Skeletal muscle tissue (tissue), 5 donors: ENCODE data around the gene PCYT1A. TPM values are rescaled to one million over a fixed set of nuclear protein-coding genes. Genes with fewer than 3 reads are reported as not detected.
A peak's percentile ranks its signal among the peaks of the same experiment; 100 is the strongest.
"Not testable (repeated sequence)": the region's sequence is repeated elsewhere in the genome, so short reads cannot be mapped to it uniquely, and the experiment has no call there.

Experiments used
- H3K27ac ChIP-seq: one replicate; pipeline ENCODE4 v1.7.0; 2013; ENCODE audit warnings: mild to moderate bottlenecking, low read depth, low read length, inconsistent platforms
- H3K27me3 ChIP-seq, 3 donors: one replicate each; pipeline ENCODE4 v1.7.0; 2013; ENCODE audit warnings: low read length in 3 of 3; ENCODE audit not compliant: control insufficient read depth in 3 of 3, insufficient read depth in 3 of 3
- H3K36me3 ChIP-seq, 3 donors: one replicate each; pipeline ENCODE4 v1.7.0; 2013; ENCODE audit warnings: low read length in 3 of 3; ENCODE audit not compliant: control insufficient read depth in 3 of 3, insufficient read depth in 3 of 3
- H3K4me1 ChIP-seq, 3 donors: one replicate each; pipeline ENCODE4 v1.7.0; 2013; ENCODE audit warnings: low read length in 3 of 3, mild to moderate bottlenecking in 3 of 3; ENCODE audit not compliant: control insufficient read depth in 3 of 3, insufficient read depth in 3 of 3
- H3K4me3 ChIP-seq, 3 donors: one replicate each; pipeline ENCODE4 v1.7.0; 2013; ENCODE audit warnings: low read length in 3 of 3
- H3K9ac ChIP-seq, 3 donors: one replicate each; pipeline ENCODE4 v1.7.0; 2013; ENCODE audit warnings: low read length in 3 of 3, mild to moderate bottlenecking in 3 of 3, moderate library complexity in 2 of 3, low read depth in 1 of 3
- H3K9me3 ChIP-seq, 3 donors: one replicate each; pipeline ENCODE4 v1.7.0; 2013; ENCODE audit warnings: low read length in 3 of 3; ENCODE audit not compliant: control insufficient read depth in 3 of 3
- small RNA-seq: library from RNA; depleted of rRNA; stranded (forward); fragments of <200 nt; gene quantifications from one replicate; pipeline ENCODE3, GENCODE V24; 2014
- total RNA-seq: library from RNA; depleted of rRNA; stranded (reverse); fragments of >200 nt; gene quantifications from one replicate; pipeline ENCODE4 v1.2.3, GENCODE V29; 2014
- donor health status: Osteomylitis.

The PCYT1A gene
- total RNA-seq, 1 donor from 2014 or later, result 35.0 TPM

- H3K4me3 ChIP-seq, result no peak overlapping the region
- H3K9me3 ChIP-seq, result no peaks in the 10 kb centered on the region
- peaks cover 11 to 19% (median 11%) of the 10 kb centered on the region in 3 donors for H3K4me1 ChIP-seq
- no peak overlapping the region for H3K27ac ChIP-seq
- H3K36me3 ChIP-seq, result no peaks in the 10 kb centered on the region
- no peaks in the 10 kb centered on the region for H3K27me3 ChIP-seq
- no peak overlapping the region for H3K9ac ChIP-seq
Measured at GRCh38 chr3:196184881-196185280, 102.6 kb downstream of the PCYT1A start.

GRCh38 chr3:196184169-196184432, 103.4 kb downstream of the PCYT1A start:
- not testable (repeated sequence) for H3K4me3 ChIP-seq, H3K9ac ChIP-seq, H3K27me3 ChIP-seq, H3K9me3 ChIP-seq, H3K27ac ChIP-seq, H3K36me3 ChIP-seq
- H3K4me1 ChIP-seq, result peaks cover 19 to 26% (median 19%) of the 10 kb centered on the region in 3 donors

- Histone ChIP-seq H3K9me3 (no peaks in the 10 kb centered on the region), H3K27me3 (no peaks in the 10 kb centered on the region), H3K27ac (no peak overlapping the region), H3K9ac (no peak overlapping the region), H3K4me3 (no peak overlapping the region), H3K4me1 (peaks cover 11 to 17% (median 15%) of the 10 kb centered on the region in 3 donors), H3K36me3 (no peaks in the 10 kb centered on the region)
Measured at GRCh38 chr3:196181127-196181546, 106.4 kb downstream of the PCYT1A start.

GRCh38 chr3:196180346-196180745, 107.2 kb downstream of the PCYT1A start:
- H3K9ac ChIP-seq, result peak overlapping the region in 2 of 3 donors; percentile 63 to 66
- peak overlapping the region; percentile 53 for H3K27ac ChIP-seq
- H3K4me3 ChIP-seq, result peak overlapping the region in 1 of 3 donors; percentile 46
- no peaks in the 10 kb centered on the region for H3K36me3 ChIP-seq
- H3K27me3 ChIP-seq, result no peaks in the 10 kb centered on the region
- H3K4me1 ChIP-seq, result peaks cover 11 to 18% (median 15%) of the 10 kb centered on the region in 3 donors
- no peaks in the 10 kb centered on the region for H3K9me3 ChIP-seq

Small RNAs within 50 kb of the gene (small RNA-seq; reads per million reads assigned to genes)
- gene AC069257.2 (not detected), gene RF00019 (not detected)

Other genes starting within 250 kb of the PCYT1A start
- gene TFRC, start 205.6 kb downstream of the PCYT1A start, total RNA-seq, result 93.4 TPM
- gene ZDHHC19, start 76.3 kb downstream of the PCYT1A start, total RNA-seq, result not detected
- 2.1 TPM for gene SLC51A, start 71.2 kb downstream of the PCYT1A start, total RNA-seq
- 4.2 TPM for gene DYNLT2B, start 30.5 kb upstream of the PCYT1A start, total RNA-seq
- gene TM4SF19, start 50.7 kb upstream of the PCYT1A start, total RNA-seq, result not detected
- 26.1 TPM for gene UBXN7, start 144.7 kb upstream of the PCYT1A start, total RNA-seq
- 12.0 TPM for gene RNF168, start 216.0 kb upstream of the PCYT1A start, total RNA-seq
- 3.7 TPM for gene SMCO1, start 227.6 kb upstream of the PCYT1A start, total RNA-seq